Body of pancreas (tissue), 4 donors: ENCODE measurements around the gene SRRM3.

ENCODE experiments used
- CTCF ChIP-seq, 7 experiments: fragments of 450-650 bp in 4 of 7; fragments of 200-600 bp in 3 of 7; sonication (generic) in 3 of 7; IDR thresholded peaks; one replicate each; pipeline ENCODE4 v1.5.1; 2016 to 2019; ENCODE audit warnings: antibody characterized with exemption in 7 of 7
- POLR2A ChIP-seq, 3 donors: fragments of 450-650 bp; IDR thresholded peaks; one replicate each; pipeline ENCODE4 v1.6.1; 2016; ENCODE audit warnings: antibody characterized with exemption in 3 of 3, mild to moderate bottlenecking in 2 of 3

GRCh38 chr7:76224695-76225094 lies 23.0 kb downstream of the SRRM3 start:
- TF ChIP-seq CTCF (IDR thresholded peaks at IDR 0.05): no peak
- TF ChIP-seq POLR2A (IDR thresholded peaks at IDR 0.05): no peak
